ENCODE results near the gene AKR7A2. TPM values are rescaled to one million over a fixed set of nuclear protein-coding genes. Genes with fewer than 3 reads are reported as not detected.

AKR7A2 gene
- total and polyA plus RNA-seq, 10 of the 15 experiments (the other 5 are each of a cell fraction or from before 2014, with no cell fraction given), result 1.3 to 114 (median 48.0) TPM

GRCh38 chr1:19358710-19359109, 46.8 kb upstream of the AKR7A2 start:
- Histone ChIP-seq H3K4me1 (ENCODE audit: control insufficient read depth, insufficient read depth, low read length) (no peaks in the 10 kb centered on the region), H3K27ac (ENCODE audit: control insufficient read depth, insufficient read depth) (no peak overlapping the region), H3K79me2 (ENCODE audit: control insufficient read depth, insufficient read depth, low read length) (no peaks in the 10 kb centered on the region), H3K9me3 (replicated peaks; ENCODE audit: control insufficient read depth, insufficient read depth, low read length) (no peaks in the 10 kb centered on the region), H3K4me3 (no peak overlapping the region), H4K20me1 (ENCODE audit: control insufficient read depth, insufficient read depth) (no peaks in the 10 kb centered on the region), H3K9ac (ENCODE audit: control insufficient read depth, insufficient read depth, low read length) (no peak overlapping the region), H3K27me3 (replicated peaks in 1 of 2; ENCODE audit: control insufficient read depth in 2 of 2, insufficient read depth in 2 of 2, low read length in 1 of 2) (no peaks in the 10 kb centered on the region), H2AFZ (ENCODE audit: control insufficient read depth, low read depth, low read length) (no peak overlapping the region), H3K4me2 (ENCODE audit: control insufficient read depth, insufficient read depth) (no peak overlapping the region), H3K36me3 (ENCODE audit: control insufficient read depth in 2 of 2, insufficient read depth in 2 of 2, low read length in 1 of 2) (peaks cover 19 to 25% of the 10 kb centered on the region in 2 experiments)
- ChIA-PET CTCF (interaction anchor here (0.6 to 1.1 kb wide), 3 partner anchors 32 to 295 kb away, joined by 3 read pairs; no protein-coding TSS in a partner anchor), POLR2A (interaction anchor here (0.6 kb wide), 2 partner anchors 42 to 238 kb away, joined by 4 to 5 read pairs; no protein-coding TSS in a partner anchor), SMC1A (ENCODE audit: uncharacterized antibody, unreplicated experiment) (no interaction called here), RAD21 (ENCODE audit: unreplicated experiment) (interaction anchor here (0.6 kb wide), 1 partner anchor 292 kb away, joined by 4 read pairs; no protein-coding TSS in a partner anchor)
- no TSS peak for BruUV-seq (replicated peaks)
- WGBS (ENCODE audit: insufficient coverage, insufficient replicate concordance, low lambda C conversion rate, missing lambda C conversion rate), result 92% methylated on average over 8 of the region's 8 CpGs
- no peak for DNase-seq (ENCODE audit: low read depth, low spot score)
- TF ChIP-seq SKIL (IDR thresholded peaks at IDR 0.05; ENCODE audit: low read depth, poor library complexity, severe bottlenecking), result no peak
- no peak for TF ChIP-seq RFX5 (IDR thresholded peaks at IDR 0.05; ENCODE audit: low read depth, low read length)
- no peak for TF ChIP-seq RUNX3 (IDR thresholded peaks at IDR 0.05; ENCODE audit: low read length)
- no peak for TF ChIP-seq NFYA (IDR thresholded peaks at IDR 0.05; ENCODE audit: borderline replicate concordance, low read depth, low read length)
- TF ChIP-seq MEF2A (IDR thresholded peaks at IDR 0.05; ENCODE audit: insufficient read depth, low read depth, low read length), result no peak
- no peak for TF ChIP-seq POLR2AphosphoS5 (IDR thresholded peaks at IDR 0.05; ENCODE audit: low read length)
- intact Hi-C loops (cut with micrococcal nuclease; ENCODE audit: unreplicated experiment) (no loop called here), in situ Hi-C loops (cut with MboI) (no loop called here)
- ATAC-seq, result no peak
- no peak for FAIRE-seq
